Measurements from ENCODE around the gene FLOT1.

FLOT1 gene

GRCh38 chr6:30744054-30744805, 1.7 kb upstream of the FLOT1 start, which contains the start of gene IER3:
Gene IER3, minus strand, starts transcription at chr6:30744547. Its CDS starts 29 bp downstream, at chr6:30744518.
- peak; percentile 58 for TF ChIP-seq CTCF (IDR thresholded peaks at IDR 0.05)
- DNase-seq, result peak; percentile 85
- peak within 1 kb of the TSS; percentile 95 for H3K27ac Mint-ChIP-seq

GRCh38 chr6:30743099-30744053, 889 bp upstream of the FLOT1 start:
- Mint-ChIP-seq H3K9me3 (no peaks in the 10 kb centered on the region), H3K27me3 (ENCODE audit: low read depth, poor library complexity) (peaks cover 6% of the 10 kb centered on the region), H3K27ac (peak overlapping the region; percentile 95), H3K36me3 (ENCODE audit: low read depth) (peaks cover 29% of the 10 kb centered on the region), H3K4me1 (peaks cover 61% of the 10 kb centered on the region), H3K4me3 (peak overlapping the region; percentile 97)
- TF ChIP-seq CTCF (IDR thresholded peaks at IDR 0.05), result no peak
- no peak for DNase-seq

More at GRCh38 chr6:30744054-30744805, 1.7 kb upstream of the FLOT1 start, which contains the start of gene IER3:
- Mint-ChIP-seq H3K9me3 (no peaks in the 10 kb centered on the region), H3K4me3 (peak within 1 kb of the TSS; percentile 97), H3K36me3 (ENCODE audit: low read depth) (peaks cover 21% of the 10 kb centered on the region), H3K27me3 (ENCODE audit: low read depth, poor library complexity) (peaks cover 6% of the 10 kb centered on the region), H3K4me1 (peaks cover 70% of the 10 kb centered on the region)

- TF ChIP-seq CTCF (IDR thresholded peaks at IDR 0.05), result no peak
- Mint-ChIP-seq H3K4me1 (peaks cover 59% of the 10 kb centered on the region), H3K36me3 (ENCODE audit: low read depth) (peaks cover 43% of the 10 kb centered on the region), H3K27ac (peak overlapping the region; percentile 98), H3K4me3 (peak overlapping the region; percentile 97), H3K27me3 (ENCODE audit: low read depth, poor library complexity) (peaks cover 3% of the 10 kb centered on the region), H3K9me3 (no peaks in the 10 kb centered on the region)
- no peak for DNase-seq
These were observed 635 bp downstream of the FLOT1 start for GRCh38 chr6:30741789-30742315.

GRCh38 chr6:30741063-30741779, 1.3 kb downstream of the FLOT1 start:
- Mint-ChIP-seq H3K4me1 (peaks cover 60% of the 10 kb centered on the region), H3K36me3 (ENCODE audit: low read depth) (peaks cover 48% of the 10 kb centered on the region), H3K9me3 (no peaks in the 10 kb centered on the region), H3K27me3 (ENCODE audit: low read depth, poor library complexity) (peaks cover 3% of the 10 kb centered on the region), H3K4me3 (peak overlapping the region; percentile 97), H3K27ac (peak overlapping the region; percentile 98)
- no peak for DNase-seq
- no peak for TF ChIP-seq CTCF (IDR thresholded peaks at IDR 0.05)

GRCh38 chr6:30740540-30740870, 2.0 kb downstream of the FLOT1 start:
- Mint-ChIP-seq H3K4me3 (peak overlapping the region; percentile 68), H3K9me3 (no peaks in the 10 kb centered on the region), H3K27me3 (ENCODE audit: low read depth, poor library complexity) (peaks cover 3% of the 10 kb centered on the region), H3K36me3 (ENCODE audit: low read depth) (peaks cover 55% of the 10 kb centered on the region), H3K4me1 (peaks cover 60% of the 10 kb centered on the region), H3K27ac (peak overlapping the region; percentile 48)
- DNase-seq, result no peak
- no peak for TF ChIP-seq CTCF (IDR thresholded peaks at IDR 0.05)

Data from nephron progenitor cell (in vitro differentiated cells).